Hematopoietic multipotent progenitor cell treated with erythropoietin and hydrocortisone succinate and interleukin-3 and kit ligand, for 8 days (in vitro differentiated cells): ENCODE results near the gene ZPBP2.
"Not testable (repeated sequence)": the region's sequence is repeated elsewhere in the genome, so short reads cannot be mapped to it uniquely, and the experiment has no call there.

Source experiments
- DNase-seq: peaks from one replicate; pipeline ENCODE4 v3.0.0-alpha.2; 2015

Gene ZPBP2, protein sequence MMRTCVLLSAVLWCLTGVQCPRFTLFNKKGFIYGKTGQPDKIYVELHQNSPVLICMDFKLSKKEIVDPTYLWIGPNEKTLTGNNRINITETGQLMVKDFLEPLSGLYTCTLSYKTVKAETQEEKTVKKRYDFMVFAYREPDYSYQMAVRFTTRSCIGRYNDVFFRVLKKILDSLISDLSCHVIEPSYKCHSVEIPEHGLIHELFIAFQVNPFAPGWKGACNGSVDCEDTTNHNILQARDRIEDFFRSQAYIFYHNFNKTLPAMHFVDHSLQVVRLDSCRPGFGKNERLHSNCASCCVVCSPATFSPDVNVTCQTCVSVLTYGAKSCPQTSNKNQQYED

DNA sequence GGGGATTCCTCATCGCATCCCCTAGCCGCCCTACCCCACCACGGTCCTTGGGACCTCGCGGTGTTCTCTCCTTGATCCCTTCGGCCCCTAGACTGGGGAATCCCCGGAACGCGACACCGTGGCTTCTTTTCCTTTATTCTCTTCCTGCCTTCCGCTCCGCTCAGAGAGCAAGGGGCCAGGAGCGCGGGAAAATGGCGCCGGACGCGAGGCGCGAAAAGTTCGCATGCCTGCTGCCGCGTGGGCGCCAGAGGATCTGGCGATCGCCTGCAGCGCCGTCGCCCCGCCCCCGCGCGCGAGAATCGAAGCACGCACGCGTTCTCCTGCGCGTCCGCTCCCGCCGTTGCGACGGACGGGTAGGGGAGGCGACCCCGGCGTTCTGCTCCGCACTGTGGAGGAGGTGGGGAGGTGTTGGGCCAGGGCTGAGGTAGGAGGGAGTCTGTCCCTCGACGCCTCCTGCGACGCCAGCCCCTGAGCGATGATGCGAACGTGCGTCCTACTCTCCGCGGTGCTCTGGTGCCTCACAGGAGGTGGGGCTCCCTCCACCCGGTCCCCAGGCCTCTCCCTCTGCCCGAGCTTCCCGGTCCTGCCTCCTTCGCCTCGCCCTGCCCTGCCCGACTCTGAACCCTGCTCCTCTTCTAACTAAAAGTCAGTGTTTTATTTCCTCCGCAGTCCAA lies at the start of gene ZPBP2:
ZPBP2 (plus strand) TSS at position 323 of the 674 bp plus-strand sequence; CDS start at position 476, 153 bp downstream.
- DNase-seq, result no peak

DNA sequence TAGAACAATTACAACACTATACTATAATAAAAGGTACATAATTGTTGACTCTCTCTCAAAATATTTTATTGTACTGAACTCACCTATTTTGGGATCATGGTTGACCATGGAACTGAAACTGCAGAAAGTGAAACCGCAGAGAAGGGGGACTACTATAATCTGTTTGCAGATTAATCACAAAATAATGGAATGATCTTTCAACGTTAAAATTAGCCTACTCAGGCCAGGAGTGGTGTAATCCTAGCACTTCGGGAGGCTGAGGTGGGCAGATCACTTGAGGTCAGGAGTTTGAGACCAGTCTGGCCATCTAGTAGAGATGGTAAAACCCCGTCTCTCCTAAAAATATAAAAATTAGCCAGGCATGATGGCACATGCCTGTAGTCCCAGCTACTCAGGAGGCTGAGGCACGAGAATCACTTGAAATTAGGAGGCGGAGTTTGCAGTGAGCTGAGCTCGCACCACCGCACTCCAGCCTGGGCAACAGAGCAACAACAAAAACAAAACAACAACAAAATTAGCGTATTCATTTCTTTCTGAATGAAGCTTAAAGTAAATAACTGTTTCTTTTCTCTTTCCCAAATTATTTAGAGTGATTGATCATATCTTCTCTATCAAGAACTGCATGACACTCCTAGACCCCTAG lies 49.5 kb upstream of the ZPBP2 start:
- no peak for DNase-seq

GRCh38 chr17:39820541-39820940 lies 47.5 kb upstream of the ZPBP2 start:
- no peak for DNase-seq

GRCh38 chr17:39820987-39821386 lies 47.0 kb upstream of the ZPBP2 start:
- no peak for DNase-seq

- DNase-seq, result peak; percentile 10
Measured at GRCh38 chr17:39822051-39822451, 46.0 kb upstream of the ZPBP2 start.

DNA sequence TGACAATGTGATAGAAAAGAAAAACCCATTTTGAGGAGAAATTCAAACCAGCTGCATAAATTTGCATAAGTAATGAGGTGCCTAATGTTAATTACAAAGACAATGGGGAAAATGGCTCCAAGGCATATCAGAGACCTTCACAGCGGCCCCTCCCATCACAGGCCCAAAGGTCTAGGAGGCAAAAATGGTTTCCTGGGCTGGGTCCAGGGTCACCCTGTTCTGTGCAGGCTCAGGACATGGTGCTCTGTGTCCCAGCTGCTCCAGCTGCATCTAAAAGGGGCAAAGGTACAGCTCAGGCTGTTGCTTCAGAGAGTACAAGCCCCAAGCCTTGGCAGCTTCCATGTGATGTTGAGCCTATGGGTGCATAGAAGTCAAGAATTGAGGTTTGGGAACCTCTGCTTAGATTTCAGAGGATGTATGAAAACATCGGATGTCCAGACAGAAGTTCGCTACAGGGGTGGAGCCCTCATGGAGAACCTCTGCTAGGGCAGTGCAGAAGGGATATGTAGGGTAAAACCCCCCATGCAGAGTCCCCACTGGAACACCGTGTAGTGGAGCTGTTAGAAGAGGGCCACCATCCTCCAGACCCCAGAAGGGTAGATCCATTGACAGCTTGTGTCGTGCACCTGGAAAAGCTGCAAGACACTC lies 44.5 kb upstream of the ZPBP2 start:
- no peak for DNase-seq

DNA sequence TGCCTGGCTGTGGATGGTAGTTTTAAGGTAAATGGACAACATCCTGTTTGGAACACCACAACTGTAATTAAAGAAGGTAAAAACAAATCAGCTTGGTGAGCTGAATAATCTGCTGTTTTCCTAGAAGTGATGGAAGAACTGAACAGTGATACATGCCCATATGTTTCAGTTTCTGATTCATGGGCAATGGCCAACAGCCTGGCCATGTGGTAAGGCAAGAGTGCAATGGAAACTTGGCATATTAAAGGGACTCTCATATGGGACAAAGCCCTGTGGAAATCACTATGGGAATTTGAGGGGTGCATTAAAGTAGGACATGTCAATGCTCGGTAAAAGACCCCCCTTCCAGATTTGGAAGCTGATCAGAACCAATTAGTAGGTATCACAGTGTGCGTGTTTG lies 41.7 kb upstream of the ZPBP2 start:
- DNase-seq, result no peak

GRCh38 chr17:39828443-39828842 lies 39.6 kb upstream of the ZPBP2 start:
- no peak for DNase-seq

- DNase-seq, result no peak
Measured at GRCh38 chr17:39831588-39831987, 36.4 kb upstream of the ZPBP2 start.

- DNase-seq, result no peak
Measured at GRCh38 chr17:39834017-39834416, 34.0 kb upstream of the ZPBP2 start.

GRCh38 chr17:39835038-39835786 lies 32.8 kb upstream of the ZPBP2 start:
- no peak for DNase-seq

DNA sequence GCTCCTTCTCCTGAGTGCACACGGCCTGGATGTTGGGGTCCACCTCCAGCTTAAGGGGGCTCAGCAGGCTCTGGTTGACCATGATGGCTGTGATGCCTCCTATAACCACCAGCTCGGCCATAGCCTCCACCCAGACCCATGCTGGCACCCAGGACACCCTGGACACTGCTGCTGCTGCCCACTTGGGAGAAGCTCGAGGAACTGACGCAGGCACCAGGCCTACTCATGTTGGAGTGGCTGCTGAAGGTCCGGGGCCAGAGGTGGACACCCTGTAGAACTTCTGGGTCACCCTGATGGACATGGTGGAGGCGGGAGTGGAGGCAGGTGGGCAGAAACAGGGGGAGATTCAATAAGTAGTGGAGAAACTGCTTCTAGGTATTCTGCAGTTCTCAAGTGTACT lies 31.9 kb upstream of the ZPBP2 start:
- DNase-seq, result no peak

- no peak for DNase-seq
Measured at GRCh38 chr17:39838057-39838456, 29.9 kb upstream of the ZPBP2 start.

DNA sequence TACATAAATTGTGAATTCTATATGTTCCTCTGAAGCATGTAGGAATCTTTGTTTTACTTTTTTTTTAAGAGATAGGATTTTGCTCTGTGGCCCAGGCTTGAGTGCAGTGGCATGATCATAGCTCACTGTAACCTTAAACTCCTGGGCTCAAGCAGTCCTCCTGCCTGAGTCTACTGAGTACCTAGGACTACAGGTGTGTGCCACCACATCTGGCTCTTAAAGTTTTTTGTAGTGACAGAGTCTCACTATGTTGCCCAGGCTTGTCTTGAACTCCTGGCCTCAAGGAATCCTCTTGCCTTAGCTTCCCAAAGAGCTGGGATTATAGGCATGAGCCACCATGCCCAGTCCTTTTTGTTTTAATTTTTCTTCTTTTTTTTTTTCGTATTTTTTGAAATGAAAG lies 29.2 kb upstream of the ZPBP2 start:
- DNase-seq, result no peak

GRCh38 chr17:39841134-39841683 lies 26.8 kb upstream of the ZPBP2 start:
- no peak for DNase-seq

DNA sequence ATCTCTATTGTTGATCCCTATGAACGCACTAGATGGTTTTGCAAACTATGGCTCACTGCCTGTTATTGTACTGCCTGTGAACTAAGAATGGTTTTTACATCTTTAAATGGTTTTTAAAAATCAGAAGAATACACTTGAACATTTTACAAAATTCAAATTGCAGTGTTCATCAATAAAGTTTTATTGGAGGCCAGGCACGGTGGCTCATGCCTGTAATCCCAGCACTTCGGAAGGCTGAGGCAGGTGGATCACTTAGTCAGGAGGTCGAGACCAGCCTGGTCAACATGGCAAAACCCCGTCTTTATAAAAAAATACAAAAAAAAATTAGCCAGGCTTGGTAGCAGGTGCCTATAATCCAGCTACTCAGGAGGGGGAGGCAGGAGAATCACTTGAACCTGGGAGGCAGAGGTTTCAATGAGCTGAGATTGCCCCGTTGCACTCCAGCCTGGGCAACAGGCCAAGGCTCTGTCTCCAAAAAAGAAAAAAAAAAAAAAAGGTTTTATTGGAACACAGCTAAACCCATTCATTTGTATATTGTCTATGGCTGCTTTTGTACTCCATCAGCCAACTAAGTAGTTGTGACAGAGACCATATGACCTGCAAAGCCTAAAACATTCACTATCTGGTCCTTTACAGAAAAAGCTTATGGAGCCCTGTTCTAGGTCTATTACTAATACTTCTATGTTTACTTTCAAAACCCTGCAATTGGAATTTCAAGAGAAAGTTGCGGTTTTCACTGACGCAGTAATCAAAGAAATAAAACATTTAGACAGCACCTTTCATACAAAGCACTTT lies 22.8 kb upstream of the ZPBP2 start:
- no peak for DNase-seq

- no peak for DNase-seq
Measured at GRCh38 chr17:39846205-39846604, 21.8 kb upstream of the ZPBP2 start.

GRCh38 chr17:39848600-39848999 lies 19.4 kb upstream of the ZPBP2 start:
- DNase-seq, result no peak

DNA sequence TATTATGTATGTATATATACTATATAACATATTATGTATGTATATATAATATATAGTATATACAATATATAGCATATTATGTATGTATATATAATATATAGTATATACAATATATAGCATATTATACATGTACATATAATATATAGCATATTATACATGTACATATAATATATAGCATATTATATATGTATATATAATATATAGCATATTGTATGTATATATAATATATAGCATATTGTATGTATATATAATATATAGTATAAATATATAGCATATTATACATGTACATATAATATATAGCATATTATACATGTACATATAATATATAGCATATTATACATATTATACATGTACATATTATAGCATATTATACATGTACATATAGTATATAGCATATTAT lies 17.8 kb upstream of the ZPBP2 start:
- not testable (repeated sequence) for DNase-seq

DNA sequence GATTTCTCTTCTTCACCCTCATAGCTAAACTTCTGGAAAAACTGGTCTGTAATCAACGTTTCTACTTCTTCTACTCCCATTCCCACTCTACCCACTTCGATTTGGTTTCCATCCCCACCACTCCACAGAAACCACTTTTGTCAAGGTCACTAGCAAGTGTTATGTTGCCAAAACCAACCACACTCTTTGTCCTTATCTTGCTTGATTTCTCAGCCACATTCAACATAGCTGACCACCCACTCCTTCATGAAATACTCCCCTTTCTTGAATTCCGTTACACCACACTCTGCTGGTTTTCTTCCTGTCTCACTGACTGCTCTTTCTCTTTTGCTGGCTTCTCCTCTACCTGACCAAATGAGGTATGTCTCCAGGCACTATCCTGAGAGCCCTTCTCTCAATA lies 15.8 kb upstream of the ZPBP2 start:
- DNase-seq, result peak; percentile 75

GRCh38 chr17:39854909-39855308 lies 13.1 kb upstream of the ZPBP2 start:
- DNase-seq, result no peak
